CD4-positive, alpha-beta T cell treated with Interleukin-6 at 100 ng/mL for 8 hours (primary cell): ENCODE results near the gene GLDN.
"Not testable (repeated sequence)": the region's sequence is repeated elsewhere in the genome, so short reads cannot be mapped to it uniquely, and the experiment has no call there.

Experiments used
- DNase-seq: peaks from one replicate; pipeline ENCODE4 v3.0.0-alpha.2; 2020; ENCODE audit warnings: mixed read lengths, low spot score

GLDN gene

GRCh38 chr15:51388726-51389125, 47.3 kb downstream of the GLDN start:
- DNase-seq = no peak

GRCh38 chr15:51390241-51390965, 48.9 kb downstream of the GLDN start:
- DNase-seq = no peak

- DNase-seq = no peak
These were observed 49.5 kb downstream of the GLDN start for GRCh38 chr15:51390966-51391422.

- no peak for DNase-seq
These were observed 55.5 kb downstream of the GLDN start for GRCh38 chr15:51396921-51397320.

GRCh38 chr15:51398626-51399025, 57.2 kb downstream of the GLDN start:
- no peak for DNase-seq

GRCh38 chr15:51401051-51401780, 59.8 kb downstream of the GLDN start:
- DNase-seq = no peak

- no peak for DNase-seq
These were observed 60.5 kb downstream of the GLDN start for GRCh38 chr15:51401872-51402517.

- no peak for DNase-seq
These were observed 61.8 kb downstream of the GLDN start for GRCh38 chr15:51403072-51403878.

- DNase-seq = no peak
These were observed 62.7 kb downstream of the GLDN start for GRCh38 chr15:51403946-51404695.

GRCh38 chr15:51405693-51406523, 64.5 kb downstream of the GLDN start:
- no peak for DNase-seq

- no peak for DNase-seq
These were observed 72.9 kb downstream of the GLDN start for GRCh38 chr15:51414256-51414860.

GRCh38 chr15:51416129-51416528, 74.7 kb downstream of the GLDN start:
- DNase-seq = no peak

- DNase-seq = not testable (repeated sequence)
These were observed 81.6 kb downstream of the GLDN start for GRCh38 chr15:51423040-51423439.

GRCh38 chr15:51424780-51425179, 83.3 kb downstream of the GLDN start:
- no peak for DNase-seq

- no peak for DNase-seq
These were observed 84.1 kb downstream of the GLDN start for GRCh38 chr15:51425517-51426040.

GRCh38 chr15:51438526-51438925, 97.1 kb downstream of the GLDN start:
- no peak for DNase-seq

GRCh38 chr15:51443282-51443914, 101.9 kb downstream of the GLDN start:
- no peak for DNase-seq

- DNase-seq = no peak
These were observed 102.7 kb downstream of the GLDN start for GRCh38 chr15:51444112-51444511.

- no peak for DNase-seq
These were observed 103.4 kb downstream of the GLDN start for GRCh38 chr15:51444807-51445206.
